Panc1 (cell line): Measurements from ENCODE around the gene ZRANB3.

Source experiments
- CTCF ChIP-seq: fragments of 450-650 bp; IDR thresholded peaks from 2 replicates; pipeline ENCODE4 v1.5.1; 2017; ENCODE audit warnings: mild to moderate bottlenecking
- POLR2AphosphoS5 ChIP-seq: IDR thresholded peaks from 2 replicates; pipeline ENCODE4 v1.6.1; 2012; ENCODE audit warnings: mild to moderate bottlenecking, low read depth, low read length, moderate library complexity
- SIN3A ChIP-seq: IDR thresholded peaks from 2 replicates; pipeline ENCODE4 v1.6.1; 2012; ENCODE audit warnings: low read depth, mild to moderate bottlenecking, low read length, moderate library complexity, borderline replicate concordance; ENCODE audit not compliant: insufficient read depth

- TF ChIP-seq CTCF (no peak), SIN3A (no peak), POLR2AphosphoS5 (no peak)
Measured at GRCh38 chr2:135494503-135494902, 36.5 kb downstream of the ZRANB3 start.
